ENCODE results near the gene AMN.

AMN gene

GRCh38 chr14:102945346-102946130, 23.1 kb downstream of the AMN start:
- no peak for ATAC-seq

GRCh38 chr14:102947321-102948103, 25.0 kb downstream of the AMN start:
- no peak for ATAC-seq

GRCh38 chr14:102948698-102949061, 26.2 kb downstream of the AMN start:
- ATAC-seq = peak in 1 of 2 donors; percentile 12

- peak; percentile 43 to 52 for ATAC-seq
Measured at GRCh38 chr14:102949062-102949800, 26.8 kb downstream of the AMN start.

GRCh38 chr14:102949801-102950451, 27.5 kb downstream of the AMN start:
- no peak for ATAC-seq

- no peak for ATAC-seq
Measured at GRCh38 chr14:102951034-102951433, 28.6 kb downstream of the AMN start.

GRCh38 chr14:102951799-102952198, 29.3 kb downstream of the AMN start:
- ATAC-seq = no peak

- no peak for ATAC-seq
Measured at GRCh38 chr14:102952276-102952675, 29.8 kb downstream of the AMN start.

- no peak for ATAC-seq
Measured at GRCh38 chr14:102953100-102953499, 30.6 kb downstream of the AMN start.

GRCh38 chr14:102954081-102954789, 31.8 kb downstream of the AMN start:
- ATAC-seq = no peak

GRCh38 chr14:102955636-102956408, 33.4 kb downstream of the AMN start:
- ATAC-seq = no peak

- ATAC-seq = no peak
Measured at GRCh38 chr14:102957222-102957621, 34.8 kb downstream of the AMN start.

GRCh38 chr14:102958461-102958860, 36.0 kb downstream of the AMN start:
- no peak for ATAC-seq

- no peak for ATAC-seq
Measured at GRCh38 chr14:102962111-102962627, 39.7 kb downstream of the AMN start.

- no peak for ATAC-seq
Measured at GRCh38 chr14:102964152-102964730, 41.8 kb downstream of the AMN start.

GRCh38 chr14:102965282-102965681, 42.8 kb downstream of the AMN start:
- ATAC-seq = no peak

- no peak for ATAC-seq
Measured at GRCh38 chr14:102965971-102966655, 43.6 kb downstream of the AMN start.

- ATAC-seq = no peak
Measured at GRCh38 chr14:102966681-102967505, 44.4 kb downstream of the AMN start.

GRCh38 chr14:102967506-102967795, 45.0 kb downstream of the AMN start:
- ATAC-seq = no peak
